GM12878 (cell line): Measurements from ENCODE around the gene ARL5A. TPM values are rescaled to one million over a fixed set of nuclear protein-coding genes. Genes with fewer than 3 reads are reported as not detected.
A peak's percentile ranks its signal among the peaks of the same experiment; 100 is the strongest.

Source experiments
- ATAC-seq: fragments of 200-7000 bp; cut with Tn5 transposase; 3 replicates; pipeline ENCODE4 v1.9.1; 2020; ENCODE audit warnings: mild to moderate bottlenecking, moderate library complexity
- BruUV-seq: library from RNA; stranded (reverse); fragments of 400-500 nt; replicated peaks from 2 replicates; lab custom pipeline; 2021; lab: Mats Ljungman, UMichigan
- CTCF ChIA-PET: fragments of 300-600 bp; sonication (Branson Sonifier 250); formaldehyde crosslinking; extraction: SDS; loops from one replicate; lab custom pipeline; 2021; ENCODE audit warnings: inconsistent platforms; lab: Yijun Ruan, JAX
- POLR2A ChIA-PET: fragments of 350-600 bp; formaldehyde crosslinking; extraction: SDS; loops from one replicate; lab custom pipeline; 2021; ENCODE audit warnings: inconsistent platforms; lab: Charles Lee
- RAD21 ChIA-PET: fragments of 300-600 bp; sonication (Branson Sonifier 250); formaldehyde crosslinking; loops from one replicate; lab custom pipeline; 2023; ENCODE audit warnings: antibody characterized with exemption; ENCODE audit not compliant: unreplicated experiment; lab: Charles Lee
- SMC1A ChIA-PET: fragments of 300-600 bp; sonication (Branson Sonifier 250); formaldehyde crosslinking; loops from one replicate; lab custom pipeline; 2023; ENCODE audit not compliant: unreplicated experiment, uncharacterized antibody; lab: Charles Lee
- DNase-seq: peaks from one replicate; pipeline ENCODE4 v3.0.0-alpha.2; 2011; ENCODE audit warnings: low read depth, low spot score
- FAIRE-seq: peaks from 3 replicates; lab custom pipeline; 2011; peaks lifted over from hg19 to GRCh38; lab: Jason Lieb, UNC
- H2AFZ ChIP-seq: 2 replicates; pipeline ENCODE4 v1.6.0; 2011; ENCODE audit warnings: low read depth, low read length, control low read depth; ENCODE audit not compliant: control insufficient read depth
- H3K27ac ChIP-seq: 2 replicates; pipeline ENCODE4 v1.5.1; 2011; ENCODE audit warnings: control low read depth; ENCODE audit not compliant: control insufficient read depth, insufficient read depth
- H3K27me3 ChIP-seq, 2 experiments: replicated peaks in 1 of 2; 2 replicates each; pipeline versions ENCODE4 v1.6.0 to v1.6.1; 2011; ENCODE audit warnings: low read length in 1 of 2; ENCODE audit not compliant: control insufficient read depth in 2 of 2, insufficient read depth in 2 of 2
- H3K36me3 ChIP-seq, 2 experiments: 2 replicates each; pipeline ENCODE4 v1.5.1; 2011; ENCODE audit warnings: low read length in 1 of 2; ENCODE audit not compliant: control insufficient read depth in 2 of 2, insufficient read depth in 2 of 2
- H3K4me1 ChIP-seq: 2 replicates; pipeline ENCODE4 v1.6.1; 2011; ENCODE audit warnings: mild to moderate bottlenecking, low read length, moderate library complexity, mixed read lengths; ENCODE audit not compliant: control insufficient read depth, insufficient read depth
- H3K4me2 ChIP-seq: 2 replicates; pipeline ENCODE4 v1.6.0; 2011; ENCODE audit warnings: control low read depth; ENCODE audit not compliant: control insufficient read depth, insufficient read depth
- H3K4me3 ChIP-seq: fragments of 200-600 bp; sonication (generic); 2 replicates; pipeline ENCODE4 v1.5.1; 2016
- H3K79me2 ChIP-seq: 2 replicates; pipeline ENCODE4 v1.6.0; 2011; ENCODE audit warnings: low read length; ENCODE audit not compliant: control insufficient read depth, insufficient read depth
- H3K9ac ChIP-seq: 2 replicates; pipeline ENCODE4 v1.8.0; 2011; ENCODE audit warnings: low read length, control low read depth, mixed read lengths; ENCODE audit not compliant: control insufficient read depth, insufficient read depth
- H3K9me3 ChIP-seq: replicated peaks from 3 replicates; pipeline ENCODE4 v1.5.1; 2011; ENCODE audit warnings: mild to moderate bottlenecking, low read length; ENCODE audit not compliant: control insufficient read depth, insufficient read depth
- H4K20me1 ChIP-seq: 2 replicates; pipeline ENCODE4 v1.6.0; 2011; ENCODE audit not compliant: control insufficient read depth, insufficient read depth
- BCL11A ChIP-seq: IDR thresholded peaks from 2 replicates; pipeline ENCODE4 v1.6.1; 2011; ENCODE audit warnings: low read depth, low read length
- EZH2 ChIP-seq: IDR thresholded peaks from 2 replicates; pipeline ENCODE4 v1.6.1; 2012; ENCODE audit warnings: low read depth, mild to moderate bottlenecking, control low read depth, inconsistent platforms, low read length, borderline replicate concordance; ENCODE audit not compliant: control insufficient read depth
- IKZF2 ChIP-seq, 2 experiments: fragments of 450-650 bp; IDR thresholded peaks; 2 replicates each; pipeline ENCODE4 v1.6.1; 2017; ENCODE audit warnings: mild to moderate bottlenecking in 2 of 2, moderate library complexity in 2 of 2
- MEF2A ChIP-seq: IDR thresholded peaks from 2 replicates; pipeline ENCODE4 v1.6.1; 2011; ENCODE audit warnings: low read depth, mild to moderate bottlenecking, low read length, moderate library complexity; ENCODE audit not compliant: insufficient read depth
- MTA3 ChIP-seq: IDR thresholded peaks from 2 replicates; pipeline ENCODE4 v1.6.1; 2012; ENCODE audit warnings: low read length, inconsistent platforms, borderline replicate concordance
- RUNX3 ChIP-seq: IDR thresholded peaks from 2 replicates; pipeline ENCODE4 v1.6.1; 2012; ENCODE audit warnings: low read length, inconsistent platforms
- SP1 ChIP-seq: IDR thresholded peaks from one replicate; pipeline ENCODE4 v1.6.1; 2011; ENCODE audit warnings: low read depth, low read length
- STAT3 ChIP-seq: IDR thresholded peaks from 2 replicates; pipeline ENCODE4 v1.6.1; 2011; ENCODE audit warnings: low read depth, low read length, improper control_type of control experiment
- WGBS: methylation state at CpG from one replicate; pipeline ENCODE4 v1.1.6; 2016; ENCODE audit warnings: low lambda C conversion rate; ENCODE audit not compliant: insufficient replicate concordance, insufficient coverage; ENCODE audit errors: missing lambda C conversion rate; 5-methylcytosine and 5-hydroxymethylcytosine counted together
- in situ Hi-C: fragments of 300-500 bp; cut with MboI; formaldehyde crosslinking; loops from 9 replicates; pipeline ENCODE4 v1.14.3; 2018; ENCODE audit warnings: mixed read lengths
- intact Hi-C: fragments of 100-400 bp; cut with micrococcal nuclease; formaldehyde crosslinking; loops from one replicate; pipeline ENCODE4 v1.14.2; 2022; ENCODE audit not compliant: unreplicated experiment
- polyA plus RNA-seq, 11 experiments: library from polyadenylated mRNA; depleted of rRNA in 4 of 11; unstranded in 6 of 11; stranded (reverse) in 5 of 11; fragments of >200 nt; fragmentation: Nextera tagmentation in 4 of 11; fragmentation: Illumina TruSeq in 1 of 11; extraction: Ambion mirVana in 4 of 11; extraction: Trizol in 1 of 11; gene quantifications; 1 replicate in 1 of 11; 2 replicates in 10 of 11; pipeline versions ENCODE4 v1.2.1 to v1.2.3, GENCODE V29; 2011 to 2016; ENCODE audit warnings: inconsistent platforms in 2 of 11, missing spikeins in 2 of 11, low read depth in 1 of 11
- total RNA-seq, 4 experiments: library from RNA; depleted of rRNA in 3 of 4; stranded (reverse); fragments of >200 nt in 3 of 4; fragmentation: Illumina TruSeq in 1 of 4; extraction: Trizol in 1 of 4; gene quantifications; 2 replicates each; pipeline versions ENCODE4 v1.2.1 to v1.2.3, GENCODE V29; 2013 to 2021
- TF ChIP-seq, protein P1 (sequence below): fragments of 450-650 bp; IDR thresholded peaks from 2 replicates; pipeline ENCODE4 v1.6.1; 2017; ENCODE audit warnings: mild to moderate bottlenecking, moderate library complexity

The ARL5A gene
- total and polyA plus RNA-seq, 10 of the 15 experiments (the other 5 are each of a cell fraction or from before 2014, with no cell fraction given) = 9.4 to 52.9 (median 32.0) TPM

DNA sequence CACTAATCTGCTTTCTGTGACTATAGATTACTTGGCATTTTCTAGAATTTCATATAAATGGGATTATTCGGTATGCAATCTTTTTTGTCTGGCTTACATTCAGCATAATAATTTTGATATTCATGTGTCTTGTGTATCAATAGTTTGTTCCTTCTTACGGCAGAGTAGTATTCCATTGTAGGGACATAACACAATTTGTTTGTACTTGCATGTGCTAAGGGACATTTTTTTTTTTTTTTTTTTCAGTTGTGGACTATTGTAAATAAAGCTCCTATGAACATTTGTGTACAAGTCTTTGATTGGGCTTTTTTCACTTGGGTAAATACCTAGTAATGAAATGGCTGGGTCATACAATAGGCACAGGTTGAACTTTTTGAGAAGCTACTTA is 45.1 kb downstream of the ARL5A start (continued):
- TF ChIP-seq MEF2A (no peak), MTA3 (no peak), EZH2 (no peak), BCL11A (no peak), STAT3 (no peak), SP1 (no peak)
- TF ChIP-seq, protein P1, sequence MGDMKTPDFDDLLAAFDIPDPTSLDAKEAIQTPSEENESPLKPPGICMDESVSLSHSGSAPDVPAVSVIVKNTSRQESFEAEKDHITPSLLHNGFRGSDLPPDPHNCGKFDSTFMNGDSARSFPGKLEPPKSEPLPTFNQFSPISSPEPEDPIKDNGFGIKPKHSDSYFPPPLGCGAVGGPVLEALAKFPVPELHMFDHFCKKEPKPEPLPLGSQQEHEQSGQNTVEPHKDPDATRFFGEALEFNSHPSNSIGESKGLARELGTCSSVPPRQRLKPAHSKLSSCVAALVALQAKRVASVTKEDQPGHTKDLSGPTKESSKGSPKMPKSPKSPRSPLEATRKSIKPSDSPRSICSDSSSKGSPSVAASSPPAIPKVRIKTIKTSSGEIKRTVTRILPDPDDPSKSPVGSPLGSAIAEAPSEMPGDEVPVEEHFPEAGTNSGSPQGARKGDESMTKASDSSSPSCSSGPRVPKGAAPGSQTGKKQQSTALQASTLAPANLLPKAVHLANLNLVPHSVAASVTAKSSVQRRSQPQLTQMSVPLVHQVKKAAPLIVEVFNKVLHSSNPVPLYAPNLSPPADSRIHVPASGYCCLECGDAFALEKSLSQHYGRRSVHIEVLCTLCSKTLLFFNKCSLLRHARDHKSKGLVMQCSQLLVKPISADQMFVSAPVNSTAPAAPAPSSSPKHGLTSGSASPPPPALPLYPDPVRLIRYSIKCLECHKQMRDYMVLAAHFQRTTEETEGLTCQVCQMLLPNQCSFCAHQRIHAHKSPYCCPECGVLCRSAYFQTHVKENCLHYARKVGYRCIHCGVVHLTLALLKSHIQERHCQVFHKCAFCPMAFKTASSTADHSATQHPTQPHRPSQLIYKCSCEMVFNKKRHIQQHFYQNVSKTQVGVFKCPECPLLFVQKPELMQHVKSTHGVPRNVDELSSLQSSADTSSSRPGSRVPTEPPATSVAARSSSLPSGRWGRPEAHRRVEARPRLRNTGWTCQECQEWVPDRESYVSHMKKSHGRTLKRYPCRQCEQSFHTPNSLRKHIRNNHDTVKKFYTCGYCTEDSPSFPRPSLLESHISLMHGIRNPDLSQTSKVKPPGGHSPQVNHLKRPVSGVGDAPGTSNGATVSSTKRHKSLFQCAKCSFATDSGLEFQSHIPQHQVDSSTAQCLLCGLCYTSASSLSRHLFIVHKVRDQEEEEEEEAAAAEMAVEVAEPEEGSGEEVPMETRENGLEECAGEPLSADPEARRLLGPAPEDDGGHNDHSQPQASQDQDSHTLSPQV = no peak

DNA sequence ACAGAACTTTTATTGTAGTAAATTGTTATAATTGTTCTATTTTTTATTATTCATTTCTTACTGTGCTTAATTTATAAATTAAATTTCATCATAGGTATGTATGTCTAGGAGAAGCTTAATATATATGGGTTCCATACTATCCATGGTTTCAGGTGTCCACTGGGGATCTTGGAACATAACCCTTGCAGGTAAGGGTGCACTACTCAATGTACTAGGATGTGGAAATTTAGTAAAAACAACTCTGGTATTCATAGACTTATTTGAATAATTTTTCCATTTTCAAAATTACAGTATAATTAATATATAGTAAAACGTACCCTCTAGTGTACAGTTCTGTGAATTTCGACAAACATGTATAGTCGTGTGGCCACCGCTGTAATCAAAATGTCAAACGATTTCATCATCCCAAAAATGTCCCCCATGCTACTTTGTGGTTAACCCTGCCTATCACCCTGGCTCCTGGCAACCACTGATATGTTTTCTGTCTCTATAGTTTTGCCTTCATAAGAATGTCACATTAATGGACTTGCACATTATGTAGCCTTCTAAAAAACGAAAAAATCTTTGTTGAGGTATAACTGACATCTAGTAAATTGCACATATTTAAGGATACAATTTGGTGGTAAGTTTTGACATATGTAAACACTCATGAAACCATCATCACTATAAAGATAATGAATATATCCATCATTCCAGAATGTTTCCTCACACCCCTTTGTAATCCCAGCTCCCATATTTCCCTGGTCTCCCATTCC is 45.7 kb downstream of the ARL5A start:
- no peak overlapping the region for H3K4me2 ChIP-seq
- intact Hi-C loops (no loop called here), in situ Hi-C loops (no loop called here)
- no peaks in the 10 kb centered on the region for H3K79me2 ChIP-seq
- H3K4me3 ChIP-seq = no peak overlapping the region
- H2AFZ ChIP-seq = no peak overlapping the region
- RAD21 ChIA-PET = interaction anchor here (1.2 kb wide), 1 partner anchor 11 kb away, joined by 4 read pairs; no protein-coding TSS in a partner anchor
- no peak overlapping the region for H3K9ac ChIP-seq
- BruUV-seq = no TSS peak
- no peaks in the 10 kb centered on the region for H3K4me1 ChIP-seq
- SMC1A ChIA-PET = no interaction called here
- peaks cover 0 to 3% of the 10 kb centered on the region in 2 experiments; a peak in 1 of 4 replicates for H3K36me3 ChIP-seq
- FAIRE-seq = no peak
- CTCF ChIA-PET = no interaction called here
- H3K27me3 ChIP-seq = no peaks in the 10 kb centered on the region
- H3K27ac ChIP-seq = no peak overlapping the region
- no peaks in the 10 kb centered on the region for H4K20me1 ChIP-seq
- no peak for DNase-seq
- TF ChIP-seq IKZF2 (IDR thresholded peaks at IDR 0.05) = no peak
- 0 out of 2 replicates have a peak, but pooled peaks have one; percentile 7 for TF ChIP-seq RUNX3
- H3K9me3 ChIP-seq = no peaks in the 10 kb centered on the region
- POLR2A ChIA-PET = no interaction called here
- WGBS = 98% methylated on average over 6 of the region's 6 CpGs
- no peak for ATAC-seq
